PC-3 (cell line): Measurements from ENCODE around the gene NELFB. TPM values are rescaled to one million over a fixed set of nuclear protein-coding genes. Genes with fewer than 3 reads are reported as not detected.
A peak's percentile ranks its signal among the peaks of the same experiment; 100 is the strongest.

Source experiments
- ATAC-seq: fragments of 200-7000 bp; cut with Tn5 transposase; 2 replicates; pipeline ENCODE4 v1.9.1; 2020; ENCODE audit warnings: mild to moderate bottlenecking, moderate library complexity
- BruUV-seq: library from RNA; stranded (reverse); fragments of 400-500 nt; replicated peaks from 2 replicates; lab custom pipeline; 2021; lab: Mats Ljungman, UMichigan
- CTCF ChIA-PET: fragments of 300-600 bp; sonication (Branson Sonifier 250); formaldehyde crosslinking; loops from one replicate; lab custom pipeline; 2022; ENCODE audit warnings: antibody characterized with exemption; lab: Charles Lee
- POLR2A ChIA-PET: fragments of 300-600 bp; sonication (Branson Sonifier 250); formaldehyde crosslinking; loops from one replicate; lab custom pipeline; 2022; ENCODE audit warnings: antibody characterized with exemption; ENCODE audit not compliant: unreplicated experiment; lab: Charles Lee
- DNase-seq: peaks from one replicate; pipeline ENCODE4 v3.0.0-alpha.2; 2015
- H2AFZ ChIP-seq: fragments of 300-600 bp; sonication (generic); 2 replicates; pipeline ENCODE4 v1.6.0; 2016; ENCODE audit warnings: antibody characterized with exemption, low read length
- H3F3A ChIP-seq: fragments of 300-600 bp; sonication (generic); one replicate; pipeline ENCODE4 v1.6.0; 2017; ENCODE audit warnings: antibody characterized with exemption, low read length, control low read depth, mild to moderate bottlenecking; ENCODE audit not compliant: unreplicated experiment
- H3K27ac ChIP-seq: fragments of 300-600 bp; sonication (generic); 2 replicates; pipeline ENCODE4 v1.5.1; 2016; ENCODE audit warnings: mild to moderate bottlenecking, low read length
- H3K27me3 ChIP-seq: fragments of 300-600 bp; sonication (generic); 2 replicates; pipeline ENCODE4 v1.6.1; 2016; ENCODE audit warnings: low read length, mixed read lengths
- H3K36me3 ChIP-seq: fragments of 300-600 bp; sonication (generic); 2 replicates; pipeline ENCODE4 v1.6.1; 2016; ENCODE audit warnings: low read depth, mixed run types, low read length, mixed read lengths
- H3K4me1 ChIP-seq: fragments of 300-600 bp; sonication (generic); 2 replicates; pipeline ENCODE4 v1.5.1; 2016; ENCODE audit warnings: low read length; ENCODE audit not compliant: insufficient read depth
- H3K4me2 ChIP-seq: fragments of 300-600 bp; sonication (generic); 2 replicates; pipeline ENCODE4 v1.6.0; 2016; ENCODE audit warnings: low read length
- H3K4me3 ChIP-seq: fragments of 300-600 bp; sonication (generic); 2 replicates; pipeline ENCODE4 v1.5.1; 2016; ENCODE audit warnings: mild to moderate bottlenecking, low read length, mixed read lengths
- H3K79me2 ChIP-seq: fragments of 300-600 bp; sonication (generic); 2 replicates; pipeline ENCODE4 v1.6.1; 2017; ENCODE audit warnings: low read length, mixed read lengths
- H3K9ac ChIP-seq: fragments of 300-600 bp; sonication (generic); 2 replicates; pipeline ENCODE4 v1.6.0; 2016; ENCODE audit warnings: mild to moderate bottlenecking, low read length
- H3K9me2 ChIP-seq: fragments of 300-600 bp; sonication (generic); replicated peaks from 2 replicates; pipeline ENCODE4 v1.6.1; 2016; ENCODE audit warnings: mixed run types, low read length, mixed read lengths
- H3K9me3 ChIP-seq: fragments of 300-600 bp; sonication (generic); 2 replicates; pipeline ENCODE4 v1.6.1; 2016; ENCODE audit warnings: low read length, mixed read lengths
- H4K20me1 ChIP-seq: fragments of 300-600 bp; sonication (generic); 2 replicates; pipeline ENCODE4 v1.6.1; 2016; ENCODE audit warnings: low read length, mixed read lengths
- CTCF ChIP-seq: fragments of 300-600 bp; sonication (generic); conservative IDR thresholded peaks from 2 replicates; pipeline ENCODE4 v1.5.1; 2017; ENCODE audit warnings: antibody characterized with exemption, low read depth, mild to moderate bottlenecking, low read length
- EZH2 ChIP-seq: fragments of 300-600 bp; sonication (generic); IDR thresholded peaks from one replicate; pipeline ENCODE4 v1.6.1; 2017; ENCODE audit warnings: antibody characterized with exemption, mild to moderate bottlenecking, low read length; ENCODE audit not compliant: unreplicated experiment
- EZH2phosphoT487 ChIP-seq: fragments of 300-600 bp; sonication (generic); IDR thresholded peaks from 2 replicates; pipeline ENCODE4 v1.6.1; 2018; ENCODE audit warnings: mild to moderate bottlenecking, antibody characterized with exemption, low read length, borderline replicate concordance
- intact Hi-C: fragments of 100-400 bp; cut with micrococcal nuclease; formaldehyde crosslinking; loops from 2 replicates; pipeline ENCODE4 v1.9.0; 2023
- total RNA-seq: library from RNA; depleted of rRNA; stranded (reverse); fragments of >200 nt; gene quantifications from 2 replicates; pipeline ENCODE4 v1.2.3, GENCODE V29; 2014

Gene NELFB
- total RNA-seq, 1 experiment from 2014 or later: 50.7 TPM

- Histone ChIP-seq H3K36me3 (no peaks in the 10 kb centered on the region), H3K9me3 (no peaks in the 10 kb centered on the region), H3K27ac (peak overlapping the region; percentile 97), H3K9ac (peak overlapping the region; percentile 94), H3K4me2 (peak overlapping the region; percentile 53), H3K79me2 (no peaks in the 10 kb centered on the region), H2AFZ (no peak overlapping the region), H3K4me1 (peaks cover 21% of the 10 kb centered on the region), H3K9me2 (no peaks in the 10 kb centered on the region), H3F3A (no peaks in the 10 kb centered on the region), H3K4me3 (no peak overlapping the region), H4K20me1 (no peaks in the 10 kb centered on the region), H3K27me3 (no peaks in the 10 kb centered on the region)
- BruUV-seq: no TSS peak
- TF ChIP-seq EZH2phosphoT487: no peak
- no peak for TF ChIP-seq CTCF
- no peak for TF ChIP-seq EZH2
- ChIA-PET CTCF (no interaction called here), POLR2A (no interaction called here)
- DNase-seq: peak; percentile 11
- intact Hi-C loops: no loop called here
- ATAC-seq: no peak
Measured at GRCh38 chr9:137310189-137311052, 55.3 kb downstream of the NELFB start.

- CTCF ChIA-PET: no interaction called here
- Histone ChIP-seq H3K36me3 (no peaks in the 10 kb centered on the region), H3K4me3 (no peak overlapping the region), H3K4me1 (peaks cover 26% of the 10 kb centered on the region), H4K20me1 (no peaks in the 10 kb centered on the region), H3K79me2 (no peaks in the 10 kb centered on the region), H3K9me3 (no peaks in the 10 kb centered on the region), H3K4me2 (peak overlapping the region; percentile 65), H3K9me2 (no peaks in the 10 kb centered on the region), H3F3A (no peaks in the 10 kb centered on the region), H2AFZ (no peak overlapping the region; the same call in 1 of the 2 replicates), H3K9ac (peak overlapping the region; percentile 94), H3K27ac (peak overlapping the region; percentile 97), H3K27me3 (no peaks in the 10 kb centered on the region)
- peak; percentile 70 for ATAC-seq
- intact Hi-C loops: no loop called here
- TF ChIP-seq EZH2 (no peak), CTCF (no peak), EZH2phosphoT487 (no peak)
- DNase-seq: peak; percentile 84
- BruUV-seq: no TSS peak
- POLR2A ChIA-PET: interaction anchor here (0.6 kb wide), 1 partner anchor 8 kb away, joined by 3 read pairs; no protein-coding TSS in a partner anchor
Measured at GRCh38 chr9:137311171-137311985, 56.3 kb downstream of the NELFB start.
